ENCODE results near the gene SLC25A25.

- TF ChIP-seq EZH2 (IDR thresholded peaks at IDR 0.05) (no peak), EZH2phosphoT487 (IDR thresholded peaks at IDR 0.05) (no peak)
- TF ChIP-seq, protein P1, sequence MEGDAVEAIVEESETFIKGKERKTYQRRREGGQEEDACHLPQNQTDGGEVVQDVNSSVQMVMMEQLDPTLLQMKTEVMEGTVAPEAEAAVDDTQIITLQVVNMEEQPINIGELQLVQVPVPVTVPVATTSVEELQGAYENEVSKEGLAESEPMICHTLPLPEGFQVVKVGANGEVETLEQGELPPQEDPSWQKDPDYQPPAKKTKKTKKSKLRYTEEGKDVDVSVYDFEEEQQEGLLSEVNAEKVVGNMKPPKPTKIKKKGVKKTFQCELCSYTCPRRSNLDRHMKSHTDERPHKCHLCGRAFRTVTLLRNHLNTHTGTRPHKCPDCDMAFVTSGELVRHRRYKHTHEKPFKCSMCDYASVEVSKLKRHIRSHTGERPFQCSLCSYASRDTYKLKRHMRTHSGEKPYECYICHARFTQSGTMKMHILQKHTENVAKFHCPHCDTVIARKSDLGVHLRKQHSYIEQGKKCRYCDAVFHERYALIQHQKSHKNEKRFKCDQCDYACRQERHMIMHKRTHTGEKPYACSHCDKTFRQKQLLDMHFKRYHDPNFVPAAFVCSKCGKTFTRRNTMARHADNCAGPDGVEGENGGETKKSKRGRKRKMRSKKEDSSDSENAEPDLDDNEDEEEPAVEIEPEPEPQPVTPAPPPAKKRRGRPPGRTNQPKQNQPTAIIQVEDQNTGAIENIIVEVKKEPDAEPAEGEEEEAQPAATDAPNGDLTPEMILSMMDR (IDR thresholded peaks at IDR 0.05): no peak
Measured at GRCh38 chr9:128073253-128073886, 5.3 kb downstream of the SLC25A25 start.
